OCI-LY3 (cell line): ENCODE data around the gene KL.

Source experiments
- H2AFZ ChIP-seq: fragments of 200-600, 300-600 bp; shearing (Covaris generic); 2 replicates; pipeline ENCODE4 v1.6.0; 2014; ENCODE audit warnings: antibody characterized with exemption, low read depth, low read length
- H3K27ac ChIP-seq: fragments of 200-600, 300-600 bp; sonication (generic); 2 replicates; pipeline ENCODE4 v1.5.1; 2014; ENCODE audit warnings: mild to moderate bottlenecking, low read length, moderate library complexity, mixed read lengths
- H3K27me3 ChIP-seq: fragments of 200-600, 300-600 bp; sonication (generic); 2 replicates; pipeline ENCODE4 v1.6.1; 2014; ENCODE audit warnings: low read depth, low read length, mixed read lengths
- H3K36me3 ChIP-seq: fragments of 200-600, 300-600 bp; sonication (generic); replicated peaks from 2 replicates; pipeline ENCODE3; 2014; ENCODE audit warnings: low read depth, low read length, mixed read lengths
- H3K4me1 ChIP-seq: fragments of 300-600, 200-600 bp; sonication (generic); 2 replicates; pipeline ENCODE4 v1.6.1; 2014; ENCODE audit warnings: low read length, mixed read lengths
- H3K4me2 ChIP-seq: fragments of 200-600, 300-600 bp; sonication (generic); 2 replicates; pipeline ENCODE4 v1.6.1; 2014; ENCODE audit warnings: low read length, mixed read lengths
- H3K4me3 ChIP-seq: fragments of 300-600, 200-600 bp; sonication (generic); 2 replicates; pipeline ENCODE4 v1.5.1; 2014; ENCODE audit warnings: antibody characterized with exemption, mild to moderate bottlenecking, low read length, moderate library complexity
- H3K79me2 ChIP-seq: fragments of 300-600, 200-600 bp; shearing (Covaris generic); 2 replicates; pipeline ENCODE4 v1.6.1; 2014; ENCODE audit warnings: mild to moderate bottlenecking, low read length, mixed read lengths
- H3K9ac ChIP-seq: fragments of 300-600, 200-600 bp; shearing (Covaris generic); 2 replicates; pipeline ENCODE4 v1.6.0; 2014; ENCODE audit warnings: mild to moderate bottlenecking, low read length, moderate library complexity
- H3K9me3 ChIP-seq: fragments of 200-600, 300-600 bp; shearing (Covaris generic); 2 replicates; pipeline ENCODE4 v1.6.1; 2014; ENCODE audit warnings: low read length, mixed read lengths; ENCODE audit not compliant: insufficient read depth
- H4K20me1 ChIP-seq: fragments of 200-600, 300-600 bp; sonication (generic); 2 replicates; pipeline ENCODE4 v1.6.1; 2016; ENCODE audit warnings: low read length, mixed read lengths; ENCODE audit not compliant: insufficient read depth
- CTCF ChIP-seq: fragments of 200-600, 300-600 bp; sonication (generic); IDR thresholded peaks from 2 replicates; pipeline ENCODE4 v1.5.1; 2014; ENCODE audit warnings: antibody characterized with exemption, low read length, low read depth
- EZH2phosphoT487 ChIP-seq: fragments of 200-600 bp; shearing (Covaris generic); IDR thresholded peaks from 2 replicates; pipeline ENCODE4 v1.6.1; 2018; ENCODE audit warnings: antibody characterized with exemption, mixed run types, low read depth

KL gene

GRCh38 chr13:33033986-33034385 lies 17.8 kb downstream of the KL start:
- Histone ChIP-seq H3K79me2 (no peaks in the 10 kb centered on the region), H3K27me3 (no peaks in the 10 kb centered on the region), H2AFZ (no peak overlapping the region), H3K27ac (no peak overlapping the region), H3K9ac (no peak overlapping the region), H3K4me1 (no peaks in the 10 kb centered on the region), H3K9me3 (no peaks in the 10 kb centered on the region), H3K4me3 (no peak overlapping the region), H4K20me1 (no peaks in the 10 kb centered on the region), H3K36me3 (no peaks in the 10 kb centered on the region), H3K4me2 (no peak overlapping the region)
- no peak for TF ChIP-seq EZH2phosphoT487
- TF ChIP-seq CTCF = no peak

GRCh38 chr13:33034882-33035520 lies 18.8 kb downstream of the KL start:
- no peak overlapping the region for H3K9ac ChIP-seq
- H2AFZ ChIP-seq = no peak overlapping the region
- no peak overlapping the region for H3K4me3 ChIP-seq
- no peaks in the 10 kb centered on the region for H4K20me1 ChIP-seq
- no peaks in the 10 kb centered on the region for H3K9me3 ChIP-seq
- no peaks in the 10 kb centered on the region for H3K4me1 ChIP-seq
- no peak overlapping the region for H3K27ac ChIP-seq
- TF ChIP-seq EZH2phosphoT487 (no peak), CTCF (no peak)
- no peaks in the 10 kb centered on the region for H3K27me3 ChIP-seq
- no peaks in the 10 kb centered on the region for H3K36me3 ChIP-seq
- H3K79me2 ChIP-seq = no peaks in the 10 kb centered on the region
- H3K4me2 ChIP-seq = no peak overlapping the region

- Histone ChIP-seq H3K27me3 (no peaks in the 10 kb centered on the region), H3K27ac (no peak overlapping the region), H3K4me2 (no peak overlapping the region), H3K36me3 (no peaks in the 10 kb centered on the region), H3K4me3 (no peak overlapping the region), H3K9me3 (no peaks in the 10 kb centered on the region), H4K20me1 (no peaks in the 10 kb centered on the region), H2AFZ (no peak overlapping the region), H3K4me1 (no peaks in the 10 kb centered on the region), H3K79me2 (no peaks in the 10 kb centered on the region), H3K9ac (no peak overlapping the region)
- TF ChIP-seq CTCF = no peak
- TF ChIP-seq EZH2phosphoT487 = no peak
These were observed 21.4 kb downstream of the KL start for GRCh38 chr13:33037673-33038072.

- Histone ChIP-seq H3K4me3 (no peak overlapping the region), H2AFZ (no peak overlapping the region), H3K27ac (no peak overlapping the region), H3K36me3 (no peaks in the 10 kb centered on the region), H3K4me2 (no peak overlapping the region), H3K9ac (no peak overlapping the region), H3K27me3 (no peaks in the 10 kb centered on the region; the same call in 1 of the 2 replicates), H3K9me3 (no peaks in the 10 kb centered on the region), H4K20me1 (no peaks in the 10 kb centered on the region), H3K79me2 (no peaks in the 10 kb centered on the region), H3K4me1 (no peaks in the 10 kb centered on the region)
- TF ChIP-seq EZH2phosphoT487 = no peak
- TF ChIP-seq CTCF = no peak
These were observed 23.9 kb downstream of the KL start for GRCh38 chr13:33040090-33040489.
